Sigmoid colon (tissue), 4 donors: Measurements from ENCODE around the gene DAPK1.

Source experiments
- EP300 ChIP-seq, 4 donors: sonication (generic); formaldehyde crosslinking; IDR thresholded peaks; one replicate each; pipeline ENCODE4 v1.6.1; 2017; ENCODE audit warnings: antibody characterized with exemption in 4 of 4
- POLR2A ChIP-seq, 2 donors: fragments of 450-650 bp; IDR thresholded peaks; one replicate each; pipeline ENCODE4 v1.6.1; 2016; ENCODE audit warnings: antibody characterized with exemption in 2 of 2, mild to moderate bottlenecking in 2 of 2, moderate library complexity in 2 of 2
- TF ChIP-seq, protein P1 (sequence below), 4 experiments: fragments of 450-650 bp in 3 of 4; fragments of 200-600 bp in 1 of 4; IDR thresholded peaks; one replicate each; pipeline ENCODE4 v1.5.1; 2016 to 2019; ENCODE audit warnings: antibody characterized with exemption in 4 of 4, mild to moderate bottlenecking in 3 of 4, moderate library complexity in 2 of 4

DNA sequence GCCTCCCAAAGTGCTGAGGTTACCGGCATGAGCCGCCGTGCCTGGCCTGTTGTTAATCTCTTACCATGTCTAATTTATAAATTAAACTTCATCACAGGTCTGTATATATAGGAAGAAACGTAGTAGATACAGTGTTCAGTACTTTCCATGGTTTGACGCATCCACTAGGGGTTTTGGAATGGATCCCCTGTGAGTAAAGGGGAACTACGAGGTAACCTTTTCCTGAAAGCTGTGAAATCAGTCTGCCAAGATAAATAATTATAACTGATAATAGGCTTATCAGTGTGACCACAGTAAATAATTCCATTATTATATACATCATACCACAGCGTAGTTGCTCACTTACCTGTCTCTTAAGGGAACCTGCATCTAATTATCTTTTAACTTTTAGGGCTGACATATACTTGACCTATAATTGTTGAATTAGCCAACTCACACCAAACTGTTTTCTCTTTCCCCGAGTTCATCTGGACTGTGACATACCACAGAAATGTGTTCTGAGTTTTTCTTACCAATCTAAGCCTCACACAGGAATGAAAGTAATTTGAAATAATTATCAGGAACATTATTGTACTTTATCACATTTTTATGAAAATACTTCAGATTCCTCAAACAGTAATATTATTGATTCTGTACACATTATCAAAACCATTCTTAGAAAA is 42.9 kb downstream of the DAPK1 start:
- TF ChIP-seq, protein P1, sequence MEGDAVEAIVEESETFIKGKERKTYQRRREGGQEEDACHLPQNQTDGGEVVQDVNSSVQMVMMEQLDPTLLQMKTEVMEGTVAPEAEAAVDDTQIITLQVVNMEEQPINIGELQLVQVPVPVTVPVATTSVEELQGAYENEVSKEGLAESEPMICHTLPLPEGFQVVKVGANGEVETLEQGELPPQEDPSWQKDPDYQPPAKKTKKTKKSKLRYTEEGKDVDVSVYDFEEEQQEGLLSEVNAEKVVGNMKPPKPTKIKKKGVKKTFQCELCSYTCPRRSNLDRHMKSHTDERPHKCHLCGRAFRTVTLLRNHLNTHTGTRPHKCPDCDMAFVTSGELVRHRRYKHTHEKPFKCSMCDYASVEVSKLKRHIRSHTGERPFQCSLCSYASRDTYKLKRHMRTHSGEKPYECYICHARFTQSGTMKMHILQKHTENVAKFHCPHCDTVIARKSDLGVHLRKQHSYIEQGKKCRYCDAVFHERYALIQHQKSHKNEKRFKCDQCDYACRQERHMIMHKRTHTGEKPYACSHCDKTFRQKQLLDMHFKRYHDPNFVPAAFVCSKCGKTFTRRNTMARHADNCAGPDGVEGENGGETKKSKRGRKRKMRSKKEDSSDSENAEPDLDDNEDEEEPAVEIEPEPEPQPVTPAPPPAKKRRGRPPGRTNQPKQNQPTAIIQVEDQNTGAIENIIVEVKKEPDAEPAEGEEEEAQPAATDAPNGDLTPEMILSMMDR (IDR thresholded peaks at IDR 0.05): no peak
- TF ChIP-seq POLR2A (IDR thresholded peaks at IDR 0.05): no peak
- TF ChIP-seq EP300 (IDR thresholded peaks at IDR 0.05): no peak
